ENCODE measurements around the gene HHAT. TPM values are rescaled to one million over a fixed set of nuclear protein-coding genes. Genes with fewer than 3 reads are reported as not detected.

The HHAT gene
- total RNA-seq, 2 donors from 2014 or later, result 1.6 to 2.0 TPM

DNA sequence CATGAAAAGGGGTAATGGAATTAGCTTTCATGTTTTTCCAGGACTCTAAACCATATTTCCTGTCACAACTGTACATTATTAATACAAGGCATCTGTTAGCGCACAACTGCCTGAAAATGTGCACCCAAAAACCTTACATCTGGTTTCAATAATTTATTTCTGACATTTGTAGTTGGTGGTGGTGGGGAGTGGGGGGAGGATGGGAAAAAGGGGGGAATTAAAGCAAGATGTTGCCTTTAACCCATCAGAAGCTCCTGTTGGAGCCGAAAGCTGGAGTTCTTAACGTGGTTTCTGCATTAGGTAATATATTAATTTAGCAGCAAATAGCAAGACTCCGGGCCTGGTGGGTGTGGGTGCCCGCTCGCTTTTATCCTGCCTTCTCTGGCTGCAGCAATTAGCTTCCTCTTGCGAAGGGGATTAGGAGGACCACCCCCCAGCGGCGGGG is 36.9 kb upstream of the HHAT start:
- no peaks in the 10 kb centered on the region for H3K27me3 ChIP-seq
- TF ChIP-seq, protein P1, sequence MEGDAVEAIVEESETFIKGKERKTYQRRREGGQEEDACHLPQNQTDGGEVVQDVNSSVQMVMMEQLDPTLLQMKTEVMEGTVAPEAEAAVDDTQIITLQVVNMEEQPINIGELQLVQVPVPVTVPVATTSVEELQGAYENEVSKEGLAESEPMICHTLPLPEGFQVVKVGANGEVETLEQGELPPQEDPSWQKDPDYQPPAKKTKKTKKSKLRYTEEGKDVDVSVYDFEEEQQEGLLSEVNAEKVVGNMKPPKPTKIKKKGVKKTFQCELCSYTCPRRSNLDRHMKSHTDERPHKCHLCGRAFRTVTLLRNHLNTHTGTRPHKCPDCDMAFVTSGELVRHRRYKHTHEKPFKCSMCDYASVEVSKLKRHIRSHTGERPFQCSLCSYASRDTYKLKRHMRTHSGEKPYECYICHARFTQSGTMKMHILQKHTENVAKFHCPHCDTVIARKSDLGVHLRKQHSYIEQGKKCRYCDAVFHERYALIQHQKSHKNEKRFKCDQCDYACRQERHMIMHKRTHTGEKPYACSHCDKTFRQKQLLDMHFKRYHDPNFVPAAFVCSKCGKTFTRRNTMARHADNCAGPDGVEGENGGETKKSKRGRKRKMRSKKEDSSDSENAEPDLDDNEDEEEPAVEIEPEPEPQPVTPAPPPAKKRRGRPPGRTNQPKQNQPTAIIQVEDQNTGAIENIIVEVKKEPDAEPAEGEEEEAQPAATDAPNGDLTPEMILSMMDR (IDR thresholded peaks at IDR 0.05), result no peak
- peaks cover 0 to 40% of the 10 kb centered on the region in 2 donors for H3K4me1 ChIP-seq
- peak overlapping the region; percentile 77 to 88 for H3K27ac ChIP-seq
- no peaks in the 10 kb centered on the region for H3K36me3 ChIP-seq
- H3K9me3 ChIP-seq, result no peaks in the 10 kb centered on the region
- H3K4me3 ChIP-seq, result peak overlapping the region; percentile 34 to 53
- DNase-seq (ENCODE audit: low spot score), result no peak

DNA sequence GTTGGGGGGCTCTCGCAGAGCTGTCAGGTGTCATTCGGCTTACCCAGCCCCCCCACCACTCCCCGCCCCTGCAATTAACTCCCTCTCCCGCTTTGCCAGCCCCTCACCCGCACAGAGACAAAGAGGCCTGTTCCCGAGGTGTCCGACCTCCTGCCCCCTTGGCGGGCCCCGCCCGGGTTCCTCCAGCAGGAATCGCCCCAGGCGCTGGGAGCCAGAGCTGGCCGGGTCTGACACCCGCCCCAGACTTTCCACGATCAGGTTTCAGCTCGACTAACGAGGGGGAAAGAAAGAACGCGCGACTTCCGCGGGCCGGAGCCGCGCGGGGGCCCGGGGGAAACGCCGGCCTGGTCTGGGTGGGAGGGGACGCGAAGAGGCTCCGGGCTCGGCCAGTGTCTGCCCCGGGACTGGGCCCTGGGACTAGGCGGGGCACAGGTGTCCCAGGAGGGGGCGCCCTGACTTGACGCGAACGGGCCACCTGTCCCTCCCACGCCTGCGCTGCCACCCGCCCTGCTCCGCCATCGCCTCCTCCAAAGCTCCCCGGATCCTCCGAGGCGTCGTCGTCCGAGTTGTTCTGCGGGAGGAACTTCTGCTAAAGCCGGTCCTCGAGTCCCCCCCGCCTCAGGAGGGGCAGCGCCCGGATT is 36.4 kb upstream of the HHAT start:
- Histone ChIP-seq H3K9me3 (no peaks in the 10 kb centered on the region), H3K27me3 (no peaks in the 10 kb centered on the region), H3K4me1 (peaks cover 0 to 40% of the 10 kb centered on the region in 2 donors), H3K27ac (peak overlapping the region; percentile 77 to 88), H3K36me3 (no peaks in the 10 kb centered on the region), H3K4me3 (peak overlapping the region; percentile 34 to 53)
- TF ChIP-seq, protein P1 (IDR thresholded peaks at IDR 0.05), result peak in 1 of 2 donors; percentile 61
- DNase-seq (ENCODE audit: low spot score), result peak; percentile 64

DNA sequence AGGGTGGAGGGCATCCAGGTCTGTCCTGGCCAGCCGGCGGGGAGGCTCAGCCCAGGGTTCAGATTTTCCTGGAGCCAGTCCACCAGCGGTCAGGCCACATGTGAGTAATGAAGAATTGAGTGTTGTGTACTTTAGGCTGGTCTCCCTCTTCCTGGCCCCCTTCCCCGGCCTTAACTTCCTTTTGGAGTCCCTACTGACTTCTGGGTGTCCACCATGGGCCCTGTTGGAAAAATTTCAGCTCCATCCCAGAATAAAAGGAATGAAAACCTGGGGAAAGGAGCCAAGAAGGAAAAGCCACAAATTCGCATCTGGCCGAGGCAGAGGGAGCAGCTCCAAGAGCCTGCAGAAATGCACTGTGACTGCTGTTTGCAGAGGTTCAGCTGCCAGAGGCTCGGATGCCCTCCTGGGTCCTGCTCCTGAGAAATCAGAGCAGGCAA is 35.5 kb upstream of the HHAT start:
- Histone ChIP-seq H3K36me3 (no peaks in the 10 kb centered on the region), H3K27ac (peak overlapping the region; percentile 77 to 88), H3K4me3 (peak overlapping the region in 1 of 2 donors; percentile 53), H3K9me3 (no peaks in the 10 kb centered on the region), H3K4me1 (peaks cover 0 to 40% of the 10 kb centered on the region in 2 donors), H3K27me3 (no peaks in the 10 kb centered on the region)
- TF ChIP-seq, protein P1 (IDR thresholded peaks at IDR 0.05), result no peak
- DNase-seq (ENCODE audit: low spot score), result peak; percentile 86

DNA sequence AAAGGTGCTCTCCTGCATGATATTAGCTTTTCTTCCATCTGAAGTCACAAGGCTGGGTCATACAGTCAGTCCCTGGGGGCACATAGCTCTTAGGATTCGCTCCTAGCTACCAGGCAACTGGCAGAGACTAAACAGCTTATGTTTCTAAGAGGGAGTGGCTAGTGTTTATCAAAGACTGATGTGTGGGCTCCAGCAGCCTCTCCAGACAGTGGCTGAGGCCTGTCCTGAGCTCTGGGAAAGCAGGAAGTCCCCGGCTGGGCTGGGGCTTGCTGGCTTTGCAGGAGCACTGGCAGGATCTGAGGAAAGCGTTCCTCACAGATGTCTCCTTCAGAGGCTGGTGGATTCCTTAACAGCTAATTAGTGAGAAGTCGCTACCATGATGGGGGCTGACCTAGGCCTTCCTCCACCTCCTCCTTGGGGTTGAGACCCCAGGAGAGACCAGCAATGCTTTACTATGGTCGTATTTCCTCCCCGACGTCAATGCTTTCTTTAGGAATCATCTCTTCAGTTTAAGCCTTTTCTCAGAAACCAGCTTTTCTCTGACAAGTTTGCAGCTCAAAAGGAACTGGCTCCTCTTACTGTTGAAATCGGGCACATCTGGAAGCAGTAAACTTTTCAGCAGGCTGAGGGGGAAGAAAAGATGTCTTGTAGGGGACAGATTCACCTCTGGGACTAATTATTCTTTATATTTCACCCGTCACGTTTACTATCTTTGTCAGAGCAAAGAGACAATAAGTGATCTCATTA is 33.5 kb upstream of the HHAT start:
- Histone ChIP-seq H3K4me3 (no peak overlapping the region), H3K27ac (peak overlapping the region; percentile 41 to 88), H3K4me1 (peaks cover 0 to 40% of the 10 kb centered on the region in 2 donors), H3K9me3 (no peaks in the 10 kb centered on the region), H3K36me3 (no peaks in the 10 kb centered on the region), H3K27me3 (no peaks in the 10 kb centered on the region)
- TF ChIP-seq, protein P1 (IDR thresholded peaks at IDR 0.05), result no peak
- peak; percentile 84 for DNase-seq (ENCODE audit: low spot score)

DNA sequence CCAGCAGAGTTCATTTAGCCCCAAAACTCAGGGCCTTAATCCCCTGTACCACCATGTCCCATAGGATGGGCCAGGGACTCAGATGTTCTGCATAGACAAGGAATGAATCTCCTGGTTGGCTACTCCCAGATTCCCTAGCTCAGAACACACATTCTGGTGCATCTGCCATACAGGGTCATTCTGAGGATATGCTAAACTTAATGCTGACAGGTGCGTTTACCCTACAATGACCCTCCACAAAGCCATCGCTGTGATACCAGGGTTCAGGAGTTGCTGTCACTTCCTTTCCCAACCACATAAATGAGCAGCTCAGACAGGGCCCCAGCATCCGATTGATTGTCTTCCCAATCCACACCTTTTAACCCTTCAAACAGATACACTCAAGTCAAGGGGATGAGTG is 32.0 kb upstream of the HHAT start:
- H3K4me1 ChIP-seq, result peaks cover 0 to 50% of the 10 kb centered on the region in 2 donors
- H3K4me3 ChIP-seq, result no peak overlapping the region
- no peaks in the 10 kb centered on the region for H3K9me3 ChIP-seq
- DNase-seq (ENCODE audit: low spot score), result no peak
- no peak overlapping the region for H3K27ac ChIP-seq
- no peaks in the 10 kb centered on the region for H3K36me3 ChIP-seq
- TF ChIP-seq, protein P1 (IDR thresholded peaks at IDR 0.05), result no peak
- H3K27me3 ChIP-seq, result no peaks in the 10 kb centered on the region

Data from right atrium auricular region (tissue), 2 donors.